H1 (cell line): ENCODE measurements around the gene CCDC91. TPM values are rescaled to one million over a fixed set of nuclear protein-coding genes. Genes with fewer than 3 reads are reported as not detected.

Experiments used
- CTCF ChIA-PET: fragments of 300-600 bp; sonication (Branson Sonifier 250); formaldehyde crosslinking; loops from one replicate; lab custom pipeline; 2021; ENCODE audit not compliant: partially characterized antibody; lab: Charles Lee
- POLR2A ChIA-PET: fragments of 300-600 bp; sonication (Branson Sonifier 250); formaldehyde crosslinking; loops from one replicate; lab custom pipeline; 2021; ENCODE audit warnings: inconsistent platforms; ENCODE audit not compliant: partially characterized antibody; lab: Charles Lee
- DNase-seq, 2 experiments: peaks; one replicate each; pipeline versions ENCODE4 v3.0.0 to v3.0.0-alpha.2; 2010 to 2022; ENCODE audit warnings: low spot score in 2 of 2, low read depth in 1 of 2, mixed read lengths in 1 of 2
- FAIRE-seq: peaks from 2 replicates; lab custom pipeline; 2011; peaks lifted over from hg19 to GRCh38; lab: Jason Lieb, UNC
- H2AFZ ChIP-seq: 2 replicates; pipeline ENCODE4 v1.8.1; 2012; ENCODE audit warnings: low read length, inconsistent platforms
- H2AK5ac ChIP-seq: 2 replicates; pipeline ENCODE4 v1.6.1; 2013; ENCODE audit warnings: low read depth, low read length
- H2BK120ac ChIP-seq: replicated peaks from 2 replicates; pipeline ENCODE3; 2013; ENCODE audit warnings: low read depth, low read length, inconsistent platforms
- H2BK12ac ChIP-seq: 2 replicates; pipeline ENCODE4 v1.6.1; 2013; ENCODE audit warnings: low read depth, low read length
- H2BK15ac ChIP-seq: 2 replicates; pipeline ENCODE4 v1.6.1; 2013; ENCODE audit warnings: low read length
- H2BK20ac ChIP-seq: 2 replicates; pipeline ENCODE4 v1.6.1; 2013; ENCODE audit warnings: low read length
- H2BK5ac ChIP-seq: 2 replicates; pipeline ENCODE4 v1.6.1; 2013; ENCODE audit warnings: low read depth, low read length
- H3K14ac ChIP-seq: 2 replicates; pipeline ENCODE4 v1.6.1; 2013; ENCODE audit warnings: inconsistent platforms; ENCODE audit not compliant: insufficient read length
- H3K18ac ChIP-seq: 2 replicates; pipeline ENCODE4 v1.6.1; 2013; ENCODE audit warnings: low read length; ENCODE audit errors: extremely low read depth
- H3K23ac ChIP-seq: 2 replicates; pipeline ENCODE4 v1.6.1; 2013; ENCODE audit warnings: inconsistent platforms; ENCODE audit not compliant: insufficient read length
- H3K23me2 ChIP-seq: 2 replicates; pipeline ENCODE4 v1.6.1; 2013; ENCODE audit warnings: low read depth, low read length
- H3K27ac ChIP-seq: 2 replicates; pipeline ENCODE4 v1.6.1; 2011; ENCODE audit warnings: low read depth, low read length, inconsistent platforms
- H3K27me3 ChIP-seq, 4 experiments: replicated peaks in 1 of 4; 1 replicate in 1 of 4; 2 replicates in 3 of 4; pipeline versions ENCODE4 v1.6.1 to v1.8.1; 2011 to 2013; ENCODE audit warnings: low read length in 3 of 4, mild to moderate bottlenecking in 3 of 4, inconsistent platforms in 2 of 4, mixed read lengths in 2 of 4, moderate library complexity in 1 of 4; ENCODE audit not compliant: control insufficient read depth in 3 of 4, insufficient read depth in 3 of 4; ENCODE audit errors: extremely low read depth in 1 of 4
- H3K36me3 ChIP-seq, 4 experiments: 2 replicates each; pipeline versions ENCODE4 v1.6.1 to v1.8.1; 2011 to 2013; ENCODE audit warnings: mild to moderate bottlenecking in 4 of 4, low read length in 3 of 4, moderate library complexity in 2 of 4, control low read depth in 1 of 4, inconsistent platforms in 1 of 4; ENCODE audit not compliant: insufficient read depth in 4 of 4, control insufficient read depth in 2 of 4
- H3K4ac ChIP-seq: replicated peaks from 2 replicates; pipeline ENCODE3; 2013; ENCODE audit warnings: low read length, low read depth, mixed read lengths, inconsistent platforms; ENCODE audit not compliant: insufficient read length
- H3K4me1 ChIP-seq, 4 experiments: replicated peaks in 1 of 4; 1 replicate in 1 of 4; 2 replicates in 3 of 4; pipeline versions ENCODE4 v1.6.1 to v1.8.1; 2011 to 2013; ENCODE audit warnings: low read length in 3 of 4, inconsistent platforms in 2 of 4, mixed read lengths in 1 of 4; ENCODE audit not compliant: insufficient read depth in 4 of 4, control insufficient read depth in 3 of 4
- H3K4me2 ChIP-seq, 2 experiments: 2 replicates each; pipeline versions ENCODE4 v1.6.1 to v1.8.1; 2011 to 2013; ENCODE audit warnings: low read depth in 2 of 2, low read length in 2 of 2, control low read depth in 1 of 2, inconsistent platforms in 1 of 2, mild to moderate bottlenecking in 1 of 2; ENCODE audit not compliant: insufficient read depth in 1 of 2
- H3K4me3 ChIP-seq, 4 experiments: fragments of 200-600, 300-600 bp in 1 of 4; sonication (generic), shearing (Covaris generic), sonication (Bioruptor Twin) in 1 of 4; 2 replicates each; pipeline versions ENCODE4 v1.5.1 to v1.8.1; 2011 to 2016; ENCODE audit warnings: low read length in 4 of 4, low read depth in 3 of 4, control low read depth in 2 of 4, inconsistent platforms in 2 of 4, mild to moderate bottlenecking in 2 of 4, mixed read lengths in 1 of 4, moderate library complexity in 1 of 4; ENCODE audit not compliant: insufficient read depth in 2 of 4; ENCODE audit errors: extremely low read depth in 1 of 4
- H3K56ac ChIP-seq: replicated peaks from 2 replicates; pipeline ENCODE3; 2013; ENCODE audit warnings: low read depth, mild to moderate bottlenecking, mixed read lengths, low read length, inconsistent platforms; ENCODE audit not compliant: insufficient read length
- H3K79me1 ChIP-seq: 2 replicates; pipeline ENCODE4 v1.6.1; 2013; ENCODE audit warnings: low read depth, low read length, control low read depth
- H3K79me2 ChIP-seq, 2 experiments: 2 replicates each; pipeline versions ENCODE4 v1.6.1 to v1.8.1; 2012 to 2013; ENCODE audit warnings: low read length in 2 of 2, mild to moderate bottlenecking in 2 of 2, inconsistent platforms in 1 of 2; ENCODE audit not compliant: insufficient read depth in 2 of 2, control insufficient read depth in 1 of 2
- H3K9ac ChIP-seq, 4 experiments: replicated peaks in 1 of 4; 1 replicate in 1 of 4; 2 replicates in 3 of 4; pipeline versions ENCODE4 v1.6.1 to v1.8.1; 2011 to 2013; ENCODE audit warnings: low read depth in 3 of 4, low read length in 3 of 4, control low read depth in 2 of 4, mild to moderate bottlenecking in 2 of 4, moderate library complexity in 2 of 4, inconsistent platforms in 1 of 4; ENCODE audit errors: extremely low read depth in 1 of 4
- H3K9me3 ChIP-seq, 2 experiments: 2 replicates each; pipeline versions ENCODE4 v1.6.1 to v1.8.1; 2012 to 2013; ENCODE audit warnings: mild to moderate bottlenecking in 2 of 2, moderate library complexity in 2 of 2, control low read depth in 1 of 2, inconsistent platforms in 1 of 2, low read depth in 1 of 2, low read length in 1 of 2, mixed read lengths in 1 of 2; ENCODE audit not compliant: insufficient read depth in 2 of 2
- H4K20me1 ChIP-seq, 2 experiments: replicated peaks in 1 of 2; 2 replicates each; pipeline versions ENCODE3 to v1.8.1; 2011 to 2013; ENCODE audit warnings: inconsistent platforms in 2 of 2, low read length in 2 of 2, mild to moderate bottlenecking in 1 of 2; ENCODE audit not compliant: insufficient read depth in 2 of 2, control insufficient read depth in 1 of 2
- H4K5ac ChIP-seq: 2 replicates; pipeline ENCODE4 v1.6.1; 2013; ENCODE audit warnings: low read length, low read depth, mixed read lengths, inconsistent platforms; ENCODE audit not compliant: insufficient read length
- H4K8ac ChIP-seq: 2 replicates; pipeline ENCODE4 v1.8.0; 2013; ENCODE audit warnings: mild to moderate bottlenecking, moderate library complexity, low read length, inconsistent platforms; ENCODE audit not compliant: insufficient read depth; ENCODE audit errors: extremely low read depth
- H4K91ac ChIP-seq: replicated peaks from 2 replicates; pipeline ENCODE3; 2013; ENCODE audit warnings: low read length, mixed read lengths, inconsistent platforms; ENCODE audit not compliant: insufficient read length
- CREB1 ChIP-seq: IDR thresholded peaks from 2 replicates; pipeline ENCODE4 v1.6.1; 2012; ENCODE audit warnings: inconsistent platforms
- GABPA ChIP-seq: IDR thresholded peaks from 2 replicates; pipeline ENCODE4 v1.6.1; 2011; ENCODE audit warnings: mild to moderate bottlenecking, low read length, moderate library complexity, borderline replicate concordance; ENCODE audit not compliant: insufficient read depth
- GTF2F1 ChIP-seq: IDR thresholded peaks from 2 replicates; pipeline ENCODE4 v1.6.1; 2012; ENCODE audit warnings: low read depth, low read length, improper control_type of control experiment, borderline replicate concordance
- NRF1 ChIP-seq: IDR thresholded peaks from 2 replicates; pipeline ENCODE4 v1.6.1; 2011; ENCODE audit warnings: mild to moderate bottlenecking, low read depth, low read length, improper control_type of control experiment
- POU5F1 ChIP-seq: IDR thresholded peaks from 2 replicates; pipeline ENCODE4 v1.6.1; 2011; ENCODE audit warnings: low read depth, mild to moderate bottlenecking, low read length, moderate library complexity
- WGBS, 2 experiments: shearing (Covaris generic) in 1 of 2; methylation state at CpG; one replicate each; pipeline versions ENCODE4 v1.1.6 to v1.1.7; 2013 to 2015; ENCODE audit warnings: low lambda C conversion rate in 2 of 2, mixed read lengths in 2 of 2, inconsistent platforms in 1 of 2, low coverage in 1 of 2, missing lambda C conversion rate in 1 of 2; ENCODE audit not compliant: insufficient replicate concordance in 2 of 2, insufficient coverage in 1 of 2, insufficient read length in 1 of 2; ENCODE audit errors: extremely low coverage in 1 of 2, missing lambda C conversion rate in 1 of 2; 5-methylcytosine and 5-hydroxymethylcytosine counted together
- polyA plus RNA-seq, 7 experiments: library from polyadenylated mRNA; depleted of rRNA in 3 of 7; stranded (reverse) in 5 of 7; unstranded in 2 of 7; fragments of >200 nt in 5 of 7; fragments of 200-250 nt in 2 of 7; gene quantifications; 1 replicate in 5 of 7; 2 replicates in 1 of 7; 4 replicates in 1 of 7; pipeline versions ENCODE4 v1.2.1 to v1.2.3, GENCODE V29; 2011 to 2013; ENCODE audit warnings: missing spikeins in 2 of 7, mixed read lengths in 2 of 7
- total RNA-seq: library from RNA; stranded (reverse); fragmentation: NEBNext Ultra II Directional; extraction: Animal tissue kit (Norgen Biotek cat#: 25700); gene quantifications from 2 replicates; pipeline ENCODE4 v1.2.1, GENCODE V29; 2021

Gene CCDC91
- total and polyA plus RNA-seq, 2 of the 8 experiments (the other 6 are each of a cell fraction or from before 2014, with no cell fraction given) = 8.6 to 23.1 TPM

- Histone ChIP-seq H3K9ac (no peak overlapping the region), H4K8ac (no peak overlapping the region), H3K4ac (no peak overlapping the region), H4K91ac (no peak overlapping the region), H3K36me3 (no peaks in the 10 kb centered on the region), H3K56ac (no peak overlapping the region), H4K20me1 (no peaks in the 10 kb centered on the region), H2BK15ac (no peak overlapping the region), H3K9me3 (no peaks in the 10 kb centered on the region), H2AFZ (no peak overlapping the region), H3K14ac (no peak overlapping the region), H3K27me3 (no peaks in the 10 kb centered on the region), H2BK5ac (no peak overlapping the region), H2BK120ac (no peak overlapping the region), H2AK5ac (no peak overlapping the region), H3K4me2 (no peak overlapping the region), H3K27ac (no peak overlapping the region), H3K23ac (no peak overlapping the region), H3K79me2 (peaks cover 0 to 40% of the 10 kb centered on the region in 2 experiments; a peak in 2 of 4 replicates), H3K4me1 (no peaks in the 10 kb centered on the region), H3K23me2 (no peaks in the 10 kb centered on the region), H2BK12ac (no peak overlapping the region), H3K79me1 (no peaks in the 10 kb centered on the region), H3K4me3 (no peak overlapping the region), H4K5ac (no peak overlapping the region), H3K18ac (no peak overlapping the region), H2BK20ac (no peak overlapping the region)
- no peak for DNase-seq
- CTCF ChIA-PET = no interaction called here
- no peak for FAIRE-seq
- WGBS, 2 experiments = 93% methylated on average over 2 of the region's 2 CpGs; no CpG with 5 or more reads in 1 of the 2 experiments
- TF ChIP-seq CREB1 = no peak
- TF ChIP-seq NRF1 = no peak
- TF ChIP-seq GTF2F1 = no peak
- TF ChIP-seq GABPA = no peak
- no peak for TF ChIP-seq POU5F1
- POLR2A ChIA-PET = no interaction called here
These were observed 42.1 kb downstream of the CCDC91 start for GRCh38 chr12:28232211-28232928.
